HG03432 (cell line): ENCODE results near the gene HMGCLL1.

Experiments used
- ATAC-seq: cut with Tn5 transposase; IDR thresholded peaks from one replicate; pipeline ENCODE4 v1.9.1; 2021; ENCODE audit warnings: mild to moderate bottlenecking, moderate library complexity; ENCODE audit not compliant: unreplicated experiment

The HMGCLL1 gene

GRCh38 chr6:55536391-55536956 lies 42.5 kb downstream of the HMGCLL1 start:
- no peak for ATAC-seq

GRCh38 chr6:55531496-55531895 lies 47.5 kb downstream of the HMGCLL1 start:
- no peak for ATAC-seq

GRCh38 chr6:55530931-55531330 lies 48.1 kb downstream of the HMGCLL1 start:
- no peak for ATAC-seq

GRCh38 chr6:55528624-55529023 lies 50.4 kb downstream of the HMGCLL1 start:
- ATAC-seq: peak; percentile 92

- no peak for ATAC-seq
Measured at GRCh38 chr6:55524441-55524840, 54.6 kb downstream of the HMGCLL1 start.

- ATAC-seq: no peak
Measured at GRCh38 chr6:55518529-55519060, 60.4 kb downstream of the HMGCLL1 start.

- no peak for ATAC-seq
Measured at GRCh38 chr6:55516736-55517135, 62.3 kb downstream of the HMGCLL1 start.

GRCh38 chr6:55512904-55513303 lies 66.1 kb downstream of the HMGCLL1 start:
- ATAC-seq: no peak

GRCh38 chr6:55511122-55511800 lies 67.7 kb downstream of the HMGCLL1 start:
- ATAC-seq: no peak

- no peak for ATAC-seq
Measured at GRCh38 chr6:55499591-55499990, 79.4 kb downstream of the HMGCLL1 start.

GRCh38 chr6:55497694-55498093 lies 81.3 kb downstream of the HMGCLL1 start:
- ATAC-seq: no peak

- ATAC-seq: no peak
Measured at GRCh38 chr6:55496201-55496600, 82.8 kb downstream of the HMGCLL1 start.

GRCh38 chr6:55495277-55495676 lies 83.7 kb downstream of the HMGCLL1 start:
- no peak for ATAC-seq

GRCh38 chr6:55494411-55494810 lies 84.6 kb downstream of the HMGCLL1 start:
- ATAC-seq: no peak

GRCh38 chr6:55492259-55492658 lies 86.7 kb downstream of the HMGCLL1 start:
- ATAC-seq: no peak

- ATAC-seq: no peak
Measured at GRCh38 chr6:55490871-55491270, 88.1 kb downstream of the HMGCLL1 start.

GRCh38 chr6:55474382-55474781 lies 104.6 kb downstream of the HMGCLL1 start:
- no peak for ATAC-seq

- ATAC-seq: no peak
Measured at GRCh38 chr6:55473722-55474121, 105.3 kb downstream of the HMGCLL1 start.

GRCh38 chr6:55469951-55470366 lies 109.0 kb downstream of the HMGCLL1 start:
- no peak for ATAC-seq

GRCh38 chr6:55456016-55456415 lies 123.0 kb downstream of the HMGCLL1 start:
- no peak for ATAC-seq

- ATAC-seq: no peak
Measured at GRCh38 chr6:55450005-55450404, 129.0 kb downstream of the HMGCLL1 start.

GRCh38 chr6:55449225-55449624 lies 129.8 kb downstream of the HMGCLL1 start:
- no peak for ATAC-seq

GRCh38 chr6:55448451-55448850 lies 130.5 kb downstream of the HMGCLL1 start:
- ATAC-seq: no peak
